GM10266 (cell line): ENCODE results near the gene AGTRAP.

ENCODE experiments used
- DNase-seq: peaks from one replicate; pipeline ENCODE4 v3.0.0; 2012; ENCODE audit errors: extremely low spot score
- TF ChIP-seq, protein P1 (sequence below): IDR thresholded peaks from 2 replicates; pipeline ENCODE4 v1.5.1; 2012; ENCODE audit warnings: mild to moderate bottlenecking, low read depth; ENCODE audit not compliant: control insufficient read depth, insufficient read depth; ENCODE audit errors: missing control alignments

Gene AGTRAP

DNA sequence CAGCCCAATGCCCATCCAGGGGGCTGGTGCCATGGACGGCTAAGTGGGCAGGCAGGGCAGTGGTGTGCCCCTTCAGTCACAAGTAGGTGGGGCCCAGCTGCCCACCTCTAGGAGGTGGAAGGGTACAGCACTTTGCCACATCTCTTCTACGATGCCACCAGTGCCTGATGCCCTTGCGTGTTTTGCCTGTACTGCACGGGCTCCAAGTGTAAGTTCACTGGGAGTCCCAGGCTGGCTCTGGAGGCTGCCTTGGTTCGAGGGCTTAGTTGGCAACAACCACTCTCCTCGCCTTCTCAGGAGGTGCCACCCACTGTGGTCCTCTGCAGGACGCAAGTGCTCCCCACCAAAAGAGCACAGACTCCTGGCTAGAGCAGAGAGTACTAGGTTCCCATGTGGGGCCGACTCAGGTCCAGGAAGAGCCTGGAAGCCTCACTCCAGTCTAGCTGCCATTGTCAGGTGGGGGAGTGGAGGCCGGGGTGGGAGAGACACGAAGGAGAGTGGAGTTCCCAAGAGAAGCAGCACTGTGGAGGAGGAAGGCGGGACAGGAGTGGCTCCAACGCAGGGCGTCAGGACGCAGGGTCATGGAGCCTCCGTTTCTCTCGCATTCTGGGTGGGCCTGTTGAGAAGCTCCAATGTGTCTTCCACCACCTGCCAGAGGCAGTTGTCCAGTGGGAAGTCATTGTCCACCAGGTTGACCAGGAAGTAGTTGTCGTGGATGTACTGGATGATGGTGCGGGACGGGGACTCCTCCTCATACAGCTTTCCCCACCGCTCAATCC lies 54.4 kb downstream of the AGTRAP start:
- TF ChIP-seq, protein P1, sequence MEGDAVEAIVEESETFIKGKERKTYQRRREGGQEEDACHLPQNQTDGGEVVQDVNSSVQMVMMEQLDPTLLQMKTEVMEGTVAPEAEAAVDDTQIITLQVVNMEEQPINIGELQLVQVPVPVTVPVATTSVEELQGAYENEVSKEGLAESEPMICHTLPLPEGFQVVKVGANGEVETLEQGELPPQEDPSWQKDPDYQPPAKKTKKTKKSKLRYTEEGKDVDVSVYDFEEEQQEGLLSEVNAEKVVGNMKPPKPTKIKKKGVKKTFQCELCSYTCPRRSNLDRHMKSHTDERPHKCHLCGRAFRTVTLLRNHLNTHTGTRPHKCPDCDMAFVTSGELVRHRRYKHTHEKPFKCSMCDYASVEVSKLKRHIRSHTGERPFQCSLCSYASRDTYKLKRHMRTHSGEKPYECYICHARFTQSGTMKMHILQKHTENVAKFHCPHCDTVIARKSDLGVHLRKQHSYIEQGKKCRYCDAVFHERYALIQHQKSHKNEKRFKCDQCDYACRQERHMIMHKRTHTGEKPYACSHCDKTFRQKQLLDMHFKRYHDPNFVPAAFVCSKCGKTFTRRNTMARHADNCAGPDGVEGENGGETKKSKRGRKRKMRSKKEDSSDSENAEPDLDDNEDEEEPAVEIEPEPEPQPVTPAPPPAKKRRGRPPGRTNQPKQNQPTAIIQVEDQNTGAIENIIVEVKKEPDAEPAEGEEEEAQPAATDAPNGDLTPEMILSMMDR: no peak
- no peak for DNase-seq

DNA sequence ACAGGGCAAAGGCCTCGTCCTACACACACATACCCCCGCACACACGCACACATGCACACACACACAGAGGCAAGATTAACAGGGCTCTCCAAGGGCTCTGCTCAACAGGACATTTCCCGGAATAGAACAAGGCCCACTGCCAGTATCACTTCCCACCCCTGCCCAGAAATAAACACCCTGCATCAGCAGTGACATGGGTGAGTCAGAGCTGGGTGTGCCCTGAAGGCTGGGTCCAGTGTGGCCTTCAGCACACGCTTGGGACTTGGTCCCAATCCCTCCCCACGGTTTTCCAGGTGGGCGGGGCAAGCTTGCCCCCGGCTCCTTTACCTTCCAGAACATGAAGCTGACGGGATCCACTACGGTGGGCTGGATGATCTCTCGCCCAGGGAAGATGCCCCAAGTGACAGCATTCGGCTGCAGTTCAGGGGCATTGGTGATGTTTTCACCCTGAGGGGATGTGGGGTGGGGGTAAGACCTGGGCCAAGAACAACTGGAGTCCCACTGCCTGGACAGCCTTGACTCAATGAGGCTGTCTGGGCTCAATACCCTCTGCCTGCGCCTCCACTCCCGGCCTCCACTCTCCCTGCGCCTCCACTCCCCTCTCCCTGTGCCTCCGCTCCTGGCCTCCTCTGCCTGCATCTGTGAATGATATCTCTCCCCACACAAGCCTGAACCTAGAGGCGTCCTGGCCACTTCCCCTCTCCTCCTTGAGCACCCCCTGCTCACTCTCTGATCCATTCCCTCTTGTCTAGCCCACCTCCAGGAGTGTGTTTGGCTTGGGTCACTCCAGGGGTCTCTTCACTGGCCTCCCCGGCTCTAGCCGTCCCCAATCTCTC lies 55.2 kb downstream of the AGTRAP start:
- TF ChIP-seq, protein P1: no peak
- no peak for DNase-seq

DNA sequence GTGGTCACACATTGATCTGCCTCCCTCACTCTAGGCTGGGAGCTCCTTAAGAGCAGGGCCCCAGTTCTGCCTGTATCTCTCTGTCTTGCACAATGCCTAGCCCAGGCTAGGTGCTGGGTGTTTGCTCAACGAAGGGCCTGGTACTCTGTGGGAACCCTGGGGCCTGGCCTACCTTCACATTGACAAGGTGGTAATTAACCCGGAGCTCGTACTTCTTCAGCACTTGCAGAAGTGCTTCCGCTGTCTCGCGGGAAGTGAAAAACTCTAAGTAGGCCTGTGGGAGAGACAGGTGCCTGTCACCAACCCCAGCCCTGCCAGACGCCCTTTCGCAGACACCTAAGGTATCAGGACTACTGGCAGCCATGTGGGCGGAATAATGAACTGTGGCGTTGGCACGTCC lies 56.2 kb downstream of the AGTRAP start:
- DNase-seq: no peak
- TF ChIP-seq, protein P1: no peak

DNA sequence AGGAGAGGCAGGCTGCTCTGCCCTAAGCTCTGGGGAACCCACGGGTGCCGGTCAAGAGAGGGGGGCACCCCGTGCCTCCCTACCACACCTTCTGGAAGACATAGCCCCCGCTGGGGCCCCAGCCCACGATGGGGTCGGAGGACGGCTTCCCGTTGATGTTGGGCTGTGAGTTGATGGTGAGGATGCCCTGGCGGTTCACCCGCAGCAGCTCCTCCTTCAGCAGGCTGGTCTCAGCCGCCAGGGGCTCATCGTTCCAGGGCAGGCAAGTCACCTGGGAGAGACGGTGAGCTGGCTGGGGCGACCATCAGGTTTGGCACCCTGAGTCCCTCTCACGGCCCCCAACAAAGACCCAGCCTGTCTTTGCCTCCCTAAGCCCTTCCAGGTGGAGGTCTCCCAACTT lies 57.9 kb downstream of the AGTRAP start:
- no peak for DNase-seq
- TF ChIP-seq, protein P1: no peak

DNA sequence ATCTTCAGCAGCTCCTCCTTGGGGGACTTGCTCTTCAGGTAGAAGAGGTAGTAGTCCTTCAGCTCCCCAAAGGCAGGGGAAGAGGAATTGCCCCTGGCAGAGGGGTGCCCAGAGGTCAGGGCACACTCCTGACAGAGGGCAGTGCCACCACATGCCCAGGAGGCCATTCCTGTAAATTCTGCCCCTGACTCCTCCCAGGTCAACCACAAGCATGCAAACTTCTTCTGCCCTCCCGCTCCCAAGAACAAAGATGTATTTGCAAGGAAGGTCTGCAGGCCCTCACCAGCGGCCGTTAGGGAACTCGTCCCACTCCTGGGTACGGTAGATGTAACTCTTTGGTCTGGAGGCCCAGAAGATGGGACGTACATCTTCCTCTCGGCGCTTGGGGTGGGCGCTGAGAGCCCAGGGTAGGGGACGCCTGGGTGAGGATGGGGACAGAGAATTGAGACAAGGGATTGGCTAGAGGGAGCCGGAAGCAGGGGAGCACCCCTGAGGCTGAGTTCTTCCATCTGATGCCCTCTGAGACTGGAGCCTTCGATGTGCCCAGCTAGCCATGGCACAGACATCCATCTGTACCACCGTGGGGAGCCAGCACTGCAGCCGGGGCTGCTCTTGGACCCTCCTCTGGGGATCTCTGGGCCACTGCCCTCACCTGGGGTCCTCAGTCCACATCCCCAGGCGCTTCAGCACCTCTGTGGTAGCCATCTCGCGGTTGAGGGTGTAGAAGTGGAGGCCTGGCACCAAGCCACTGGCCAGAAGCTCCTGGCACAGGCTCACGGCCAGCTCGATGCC lies 58.7 kb downstream of the AGTRAP start:
- DNase-seq: no peak
- TF ChIP-seq, protein P1: no peak

DNA sequence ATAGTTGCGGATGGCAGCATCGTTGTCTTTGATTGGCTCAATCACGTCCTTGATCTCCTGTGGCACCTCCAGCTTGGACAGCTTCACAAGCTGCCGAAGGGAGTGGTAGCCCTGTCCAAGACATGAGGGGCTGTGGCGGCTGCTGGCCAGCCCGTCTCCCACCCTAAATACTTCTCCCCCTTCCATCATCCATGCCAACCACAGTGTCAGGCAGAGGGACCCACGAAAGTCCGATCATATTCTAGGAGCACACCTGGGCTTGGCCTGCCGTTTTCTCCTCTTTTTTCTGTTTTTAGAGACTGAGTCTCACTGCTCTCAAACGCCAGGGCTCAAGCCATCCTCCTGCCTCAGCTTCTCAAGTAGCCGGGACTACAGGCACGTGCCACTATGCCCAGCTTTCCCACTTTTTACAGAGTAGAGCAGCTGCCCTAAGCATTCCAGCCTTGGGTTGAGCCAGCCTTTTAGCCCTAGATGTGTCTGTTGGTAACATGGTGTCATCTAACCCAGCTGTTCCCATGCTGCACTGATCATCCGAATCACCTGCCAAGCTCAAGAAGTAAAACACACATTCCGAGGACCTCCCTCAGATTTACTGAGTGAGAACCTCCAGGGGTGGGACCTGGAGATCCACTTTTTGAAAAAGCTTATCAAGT lies 59.4 kb downstream of the AGTRAP start:
- TF ChIP-seq, protein P1: no peak
- no peak for DNase-seq
